Nephron (organoid): ENCODE results near the gene P2RX3.

Experiments used
- H3K27ac Mint-ChIP-seq, 3 experiments: 2 replicates each; pipeline ENCODE4 v1.8.0; 2020; ENCODE audit warnings: mixed read lengths in 3 of 3, mild to moderate bottlenecking in 2 of 3, moderate library complexity in 1 of 3
- H3K27me3 Mint-ChIP-seq: 2 replicates; pipeline ENCODE4 v1.8.0; 2021; ENCODE audit warnings: low read depth, mild to moderate bottlenecking, moderate library complexity, mixed read lengths
- H3K36me3 Mint-ChIP-seq: 2 replicates; pipeline ENCODE4 v1.8.0; 2020; ENCODE audit warnings: low read depth, mixed read lengths
- H3K4me1 Mint-ChIP-seq: 2 replicates; pipeline ENCODE4 v1.8.0; 2020; ENCODE audit warnings: mixed read lengths
- H3K4me3 Mint-ChIP-seq, 3 experiments: 2 replicates each; pipeline ENCODE4 v1.8.0; 2020; ENCODE audit warnings: mild to moderate bottlenecking in 3 of 3, mixed read lengths in 3 of 3, moderate library complexity in 2 of 3
- H3K9me3 Mint-ChIP-seq: 2 replicates; pipeline ENCODE4 v1.8.0; 2020; ENCODE audit warnings: mixed read lengths
- CTCF ChIP-seq, 3 experiments: fragments of 200-600 bp; sonication (generic); IDR thresholded peaks; one replicate each; pipeline ENCODE4 v1.5.0; 2021; ENCODE audit warnings: antibody characterized with exemption in 3 of 3; ENCODE audit not compliant: unreplicated experiment in 3 of 3

Gene P2RX3

GRCh38 chr11:57364851-57365660, 26.9 kb downstream of the P2RX3 start:
- no peaks in the 10 kb centered on the region for H3K9me3 Mint-ChIP-seq
- no peak for TF ChIP-seq CTCF (IDR thresholded peaks at IDR 0.05; ENCODE audit: unreplicated experiment in 3 of 3)
- peaks cover 1% of the 10 kb centered on the region for H3K4me1 Mint-ChIP-seq
- H3K36me3 Mint-ChIP-seq, result no peaks in the 10 kb centered on the region
- no peaks in the 10 kb centered on the region for H3K27me3 Mint-ChIP-seq
- H3K4me3 Mint-ChIP-seq, result no peak overlapping the region
- H3K27ac Mint-ChIP-seq, result no peak overlapping the region

- H3K4me3 Mint-ChIP-seq, result no peak overlapping the region
- H3K9me3 Mint-ChIP-seq, result no peaks in the 10 kb centered on the region
- no peak overlapping the region for H3K27ac Mint-ChIP-seq
- no peak for TF ChIP-seq CTCF (IDR thresholded peaks at IDR 0.05; ENCODE audit: unreplicated experiment in 3 of 3)
- H3K4me1 Mint-ChIP-seq, result no peaks in the 10 kb centered on the region
- H3K36me3 Mint-ChIP-seq, result no peaks in the 10 kb centered on the region
- no peaks in the 10 kb centered on the region for H3K27me3 Mint-ChIP-seq
These were observed 30.1 kb downstream of the P2RX3 start for GRCh38 chr11:57368106-57368844.

- H3K36me3 Mint-ChIP-seq, result no peaks in the 10 kb centered on the region
These were observed 30.7 kb downstream of the P2RX3 start for GRCh38 chr11:57368845-57369232.

DNA sequence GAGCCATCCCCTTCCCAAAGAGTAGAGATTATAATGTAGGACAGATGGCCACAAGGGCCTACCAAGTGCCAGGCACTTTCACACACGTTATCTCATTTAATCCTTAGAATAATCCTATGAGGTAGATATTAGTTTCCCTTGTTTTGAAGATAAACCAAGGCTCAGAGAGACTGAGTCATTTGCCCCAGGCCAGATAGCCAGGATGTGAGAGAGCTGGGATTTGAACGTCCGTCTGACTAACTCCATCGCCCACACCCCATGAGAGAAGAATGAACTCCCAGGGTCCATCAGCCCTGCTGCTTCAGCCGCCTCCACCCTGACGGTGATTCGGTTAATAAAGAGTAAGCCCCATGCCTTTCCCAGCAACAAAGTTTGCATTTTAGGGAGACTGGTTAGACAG, 32.1 kb downstream of the P2RX3 start:
- H3K4me3 Mint-ChIP-seq, result no peak overlapping the region
- H3K27me3 Mint-ChIP-seq, result peaks cover 4% of the 10 kb centered on the region
- H3K27ac Mint-ChIP-seq, result no peak overlapping the region
- H3K36me3 Mint-ChIP-seq, result no peaks in the 10 kb centered on the region
- H3K9me3 Mint-ChIP-seq, result no peaks in the 10 kb centered on the region
- H3K4me1 Mint-ChIP-seq, result no peaks in the 10 kb centered on the region
- TF ChIP-seq CTCF (IDR thresholded peaks at IDR 0.05; ENCODE audit: unreplicated experiment in 3 of 3), result no peak

More at GRCh38 chr11:57368845-57369232, 30.7 kb downstream of the P2RX3 start:
- Mint-ChIP-seq H3K9me3 (no peaks in the 10 kb centered on the region), H3K4me1 (no peaks in the 10 kb centered on the region), H3K27ac (no peak overlapping the region), H3K4me3 (no peak overlapping the region), H3K27me3 (no peaks in the 10 kb centered on the region)
- TF ChIP-seq CTCF (IDR thresholded peaks at IDR 0.05; ENCODE audit: unreplicated experiment in 3 of 3), result no peak

DNA sequence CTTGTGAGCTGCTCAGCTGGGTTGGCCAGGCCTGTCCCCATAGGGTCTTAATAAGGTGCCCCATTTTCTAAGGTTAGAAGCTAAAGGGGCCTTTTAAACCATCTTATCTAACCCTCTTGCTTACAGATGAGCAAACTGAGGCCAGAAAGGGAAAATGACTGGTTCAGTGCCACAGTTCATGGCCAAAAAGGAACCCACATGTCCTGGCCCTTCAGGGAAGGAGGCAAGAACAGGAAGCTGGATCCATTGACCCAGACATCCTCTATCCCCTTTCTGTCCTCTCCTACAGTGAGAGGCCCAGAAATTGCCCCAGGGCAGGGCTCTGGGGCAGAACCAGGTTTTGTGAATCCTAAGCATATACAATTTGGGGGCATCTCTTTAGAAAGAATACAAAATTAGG, 32.8 kb downstream of the P2RX3 start:
- no peak for TF ChIP-seq CTCF (IDR thresholded peaks at IDR 0.05; ENCODE audit: unreplicated experiment in 3 of 3)
- Mint-ChIP-seq H3K9me3 (no peaks in the 10 kb centered on the region), H3K36me3 (no peaks in the 10 kb centered on the region), H3K27ac (no peak overlapping the region), H3K27me3 (peaks cover 4% of the 10 kb centered on the region), H3K4me3 (no peak overlapping the region), H3K4me1 (no peaks in the 10 kb centered on the region)
